Dedifferentiated amniotic fluid mesenchymal stem cell (primary cell): ENCODE results near the gene MTMR3.
A peak's percentile ranks its signal among the peaks of the same experiment; 100 is the strongest.

Experiments used
- DNase-seq: peaks from one replicate; pipeline ENCODE4 v3.0.0-alpha.2; 2016; ENCODE audit errors: extremely low spot score

MTMR3 gene

GRCh38 chr22:29870574-29870973 lies 12.4 kb upstream of the MTMR3 start:
- no peak for DNase-seq

GRCh38 chr22:29871684-29872083 lies 11.3 kb upstream of the MTMR3 start:
- DNase-seq = no peak

GRCh38 chr22:29872144-29872893 lies 10.7 kb upstream of the MTMR3 start:
- DNase-seq = no peak

GRCh38 chr22:29872989-29873388 lies 10.0 kb upstream of the MTMR3 start:
- no peak for DNase-seq

GRCh38 chr22:29873943-29874342 lies 9.0 kb upstream of the MTMR3 start:
- no peak for DNase-seq

GRCh38 chr22:29877620-29878019 lies 5.4 kb upstream of the MTMR3 start:
- DNase-seq = peak; percentile 40

GRCh38 chr22:29879753-29880152 lies 3.2 kb upstream of the MTMR3 start:
- no peak for DNase-seq

GRCh38 chr22:29882716-29883044 lies 294 bp upstream of the MTMR3 start:
- DNase-seq = no peak

GRCh38 chr22:29883775-29884097 lies 762 bp downstream of the MTMR3 start:
- DNase-seq = no peak

GRCh38 chr22:29885610-29886009 lies 2.6 kb downstream of the MTMR3 start:
- DNase-seq = no peak

- no peak for DNase-seq
Measured at GRCh38 chr22:29886596-29886995, 3.6 kb downstream of the MTMR3 start.

GRCh38 chr22:29887358-29887757 lies 4.4 kb downstream of the MTMR3 start:
- no peak for DNase-seq

GRCh38 chr22:29890760-29891159 lies 7.8 kb downstream of the MTMR3 start:
- DNase-seq = no peak

GRCh38 chr22:29892315-29893156 lies 9.6 kb downstream of the MTMR3 start:
- DNase-seq = no peak

GRCh38 chr22:29901354-29901753 lies 18.4 kb downstream of the MTMR3 start:
- DNase-seq = no peak

- no peak for DNase-seq
Measured at GRCh38 chr22:29903371-29903770, 20.4 kb downstream of the MTMR3 start.

- DNase-seq = no peak
Measured at GRCh38 chr22:29904020-29904419, 21.0 kb downstream of the MTMR3 start.

- peak; percentile 90 for DNase-seq
Measured at GRCh38 chr22:29907753-29908515, 25.0 kb downstream of the MTMR3 start.

- no peak for DNase-seq
Measured at GRCh38 chr22:29912141-29912540, 29.2 kb downstream of the MTMR3 start.

GRCh38 chr22:29912605-29913398 lies 29.8 kb downstream of the MTMR3 start:
- peak; percentile 88 for DNase-seq

GRCh38 chr22:29914165-29914564 lies 31.2 kb downstream of the MTMR3 start:
- peak; percentile 87 for DNase-seq
